ENCODE data around the gene KBTBD2. TPM values are rescaled to one million over a fixed set of nuclear protein-coding genes. Genes with fewer than 3 reads are reported as not detected.
A peak's percentile ranks its signal among the peaks of the same experiment; 100 is the strongest.
"Not testable (repeated sequence)": the region's sequence is repeated elsewhere in the genome, so short reads cannot be mapped to it uniquely, and the experiment has no call there.

Gene KBTBD2
- total RNA-seq, 2 experiments from 2014 or later = 22.4 to 23.0 TPM

GRCh38 chr7:32846630-32847225, 44.8 kb downstream of the KBTBD2 start:
- H3K27me3 Mint-ChIP-seq = peaks cover 19% of the 10 kb centered on the region
- peak overlapping the region; percentile 4 for H3K27ac Mint-ChIP-seq
- TF ChIP-seq CTCF (IDR thresholded peaks at IDR 0.05) = peak; percentile 92
- H3K9me3 Mint-ChIP-seq = no peaks in the 10 kb centered on the region
- POLR2A ChIA-PET = interaction anchor here (0.5 to 1.6 kb wide), 4 partner anchors 44 to 316 kb away, joined by 3 to 5 read pairs (median 4); partner anchors contain the start of gene KBTBD2
- peaks cover 10% of the 10 kb centered on the region for H3K4me1 Mint-ChIP-seq (ENCODE audit: low read depth)
- intact Hi-C loops (cut with micrococcal nuclease) = loop anchor here (2.0 to 5.0 kb wide), 2 partner anchors 96 to 261 kb away; partner anchors contain the start of gene RP9
- no peak overlapping the region for H3K4me3 Mint-ChIP-seq
- DNase-seq (peak; percentile 97), ATAC-seq (peak; percentile 100)
- CTCF ChIA-PET = interaction anchor here (0.6 to 5.3 kb wide), 70 partner anchors 7 to 415 kb away, joined by 3 to 95 read pairs (median 5); partner anchors contain the start of genes KBTBD2, NT5C3A and RP9
- no peaks in the 10 kb centered on the region for H3K36me3 Mint-ChIP-seq (ENCODE audit: low read depth)

DNA sequence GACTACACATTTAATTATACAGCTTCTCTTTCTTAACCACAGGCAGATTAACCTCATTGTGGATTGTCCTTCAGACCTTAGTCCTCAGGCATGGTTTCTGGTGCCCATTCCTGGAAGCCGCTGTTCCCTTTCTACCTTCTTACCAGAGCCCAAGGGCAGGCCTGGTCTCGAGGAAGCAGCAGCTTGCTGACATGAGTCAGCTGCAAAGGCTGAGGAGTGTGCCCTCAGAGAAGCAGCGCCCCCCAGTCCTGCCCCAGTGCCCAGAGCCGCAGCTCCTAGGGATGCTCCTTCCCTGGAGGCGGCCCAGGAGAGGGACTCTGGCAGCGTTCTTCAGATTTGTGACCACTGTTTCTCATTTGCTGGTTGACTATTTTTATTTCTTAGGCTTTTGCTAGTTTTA, 46.8 kb downstream of the KBTBD2 start:
- not testable (repeated sequence) for H3K4me1 Mint-ChIP-seq (ENCODE audit: low read depth); H3K4me3 Mint-ChIP-seq; H3K27me3 Mint-ChIP-seq; H3K36me3 Mint-ChIP-seq (ENCODE audit: low read depth); ATAC-seq; H3K9me3 Mint-ChIP-seq; DNase-seq; H3K27ac Mint-ChIP-seq
- ChIA-PET CTCF (interaction anchor here (1.7 to 5.3 kb wide), 6 partner anchors 9 to 264 kb away, joined by 4 to 95 read pairs (median 35); partner anchors contain the start of gene RP9), POLR2A (interaction anchor here (1.7 kb wide), 1 partner anchor 45 kb away, joined by 5 read pairs; no protein-coding TSS in a partner anchor)
- intact Hi-C loops (cut with micrococcal nuclease) = loop anchor here (5.0 kb wide), 1 partner anchor 263 kb away; the partner anchor contains the start of gene RP9

DNA sequence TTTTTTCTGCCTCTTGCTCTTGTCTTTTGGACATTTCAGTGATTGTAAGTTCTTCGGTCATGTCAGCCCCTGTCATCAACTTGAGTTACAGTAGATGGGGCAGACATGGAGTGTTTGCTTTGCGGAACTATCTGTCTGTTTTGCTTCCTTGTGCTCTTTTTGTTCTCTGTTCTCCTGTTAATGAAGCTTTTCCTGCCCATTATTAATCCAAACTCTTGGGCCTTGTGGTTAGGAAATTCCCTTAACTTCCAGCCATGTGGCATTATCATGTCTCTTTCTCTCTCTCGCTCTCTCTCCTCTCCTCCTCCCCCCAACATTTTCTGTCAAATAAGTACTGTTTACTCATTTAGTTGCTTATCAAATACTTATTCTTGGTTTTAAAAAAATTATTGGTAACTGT, 47.8 kb downstream of the KBTBD2 start:
- DNase-seq; H3K4me3 Mint-ChIP-seq; H3K27ac Mint-ChIP-seq; H3K9me3 Mint-ChIP-seq; H3K27me3 Mint-ChIP-seq; H3K36me3 Mint-ChIP-seq (ENCODE audit: low read depth); intact Hi-C loops (cut with micrococcal nuclease); H3K4me1 Mint-ChIP-seq (ENCODE audit: low read depth); ATAC-seq; POLR2A ChIA-PET: not testable (repeated sequence)
- CTCF ChIA-PET = interaction anchor here (5.3 kb wide), 1 partner anchor 265 kb away, joined by 59 read pairs; the partner anchor contains the start of gene RP9

GRCh38 chr7:32839846-32840245, 51.7 kb downstream of the KBTBD2 start:
- H3K27me3 Mint-ChIP-seq; POLR2A ChIA-PET; CTCF ChIA-PET; ATAC-seq; H3K27ac Mint-ChIP-seq; DNase-seq; intact Hi-C loops (cut with micrococcal nuclease); H3K9me3 Mint-ChIP-seq; H3K4me3 Mint-ChIP-seq; H3K4me1 Mint-ChIP-seq (ENCODE audit: low read depth); H3K36me3 Mint-ChIP-seq (ENCODE audit: low read depth): not testable (repeated sequence)

DNA sequence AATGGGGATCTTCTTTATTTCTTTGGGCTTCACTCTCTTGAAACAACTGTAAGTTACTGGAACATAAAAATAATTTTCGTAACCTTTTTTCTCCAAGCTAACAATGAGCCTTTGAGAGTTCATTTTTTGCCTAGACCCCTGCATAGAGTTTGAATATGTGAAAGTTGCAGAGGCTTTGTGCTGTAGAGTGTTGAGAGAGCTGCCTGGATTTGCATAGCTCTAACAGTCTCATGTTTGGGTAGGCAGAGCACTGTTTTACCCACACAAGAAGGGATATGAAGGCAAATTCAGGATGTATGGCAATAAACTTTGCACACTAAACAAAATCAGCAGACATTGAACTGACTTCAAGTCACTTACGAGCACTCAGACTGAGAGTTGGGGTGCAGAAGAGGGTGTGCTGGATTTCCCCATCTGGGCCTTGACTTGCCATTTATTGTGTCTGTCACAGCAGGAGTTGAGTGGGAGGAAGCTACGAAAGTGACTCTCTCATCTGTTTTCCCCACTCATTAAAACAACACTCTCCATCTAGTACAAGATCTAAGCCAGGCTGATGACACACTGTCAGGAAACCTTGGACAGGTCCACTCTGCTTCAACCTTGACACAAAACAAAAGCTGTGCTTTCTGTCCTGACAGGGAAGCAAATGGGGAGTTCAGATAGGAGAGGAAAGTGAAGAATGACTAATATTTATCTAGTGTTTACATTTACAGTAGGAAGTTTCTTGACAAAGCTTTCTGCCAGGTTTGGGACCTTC, 62.4 kb downstream of the KBTBD2 start:
- ATAC-seq = peak; percentile 62
- intact Hi-C loops (cut with micrococcal nuclease) = not testable (repeated sequence)

More for the DNA sequence above, 62.4 kb downstream of the KBTBD2 start:
- H3K27me3 Mint-ChIP-seq; H3K4me1 Mint-ChIP-seq (ENCODE audit: low read depth); POLR2A ChIA-PET; H3K9me3 Mint-ChIP-seq; H3K36me3 Mint-ChIP-seq (ENCODE audit: low read depth); H3K27ac Mint-ChIP-seq; CTCF ChIA-PET; H3K4me3 Mint-ChIP-seq: not testable (repeated sequence)
- DNase-seq = peak; percentile 8

Other genes with a start within 250 kb of the KBTBD2 start
- gene FKBP9, start 65.7 kb upstream of the KBTBD2 start, total RNA-seq = under 1 TPM in 1 of 2 experiments, not detected in 1; 0.47 TPM
- 10 to 100 TPM; 34.2 to 37.7 TPM for gene NT5C3A, start 171.0 kb upstream of the KBTBD2 start, total RNA-seq
- 10 to 100 TPM; 14.2 to 15.4 TPM for gene RP9, start 217.6 kb upstream of the KBTBD2 start, total RNA-seq
- 1 to 10 TPM; 6.0 to 7.7 TPM for gene BBS9, start 237.8 kb upstream of the KBTBD2 start, total RNA-seq

All from activated CD8-positive, alpha-beta T cell treated with anti-CD3 and anti-CD28 coated beads for 36 hours (primary cell).